GM12878 (cell line): ENCODE data around the gene CNOT3. TPM values are rescaled to one million over a fixed set of nuclear protein-coding genes. Genes with fewer than 3 reads are reported as not detected.

Experiments used
- ATF7 ChIP-seq: fragments of 450-650 bp; IDR thresholded peaks from 2 replicates; pipeline ENCODE4 v1.6.1; 2016; ENCODE audit warnings: low read depth, mild to moderate bottlenecking
- BACH1 ChIP-seq: fragments of 450-650 bp; IDR thresholded peaks from 2 replicates; pipeline ENCODE4 v1.6.1; 2017; ENCODE audit warnings: mild to moderate bottlenecking, borderline replicate concordance
- BCL11A ChIP-seq: IDR thresholded peaks from 2 replicates; pipeline ENCODE4 v1.6.1; 2011; ENCODE audit warnings: low read depth, low read length
- BRCA1 ChIP-seq: IDR thresholded peaks from 2 replicates; pipeline ENCODE4 v1.6.1; 2011; ENCODE audit warnings: low read depth, low read length, improper control_type of control experiment
- CEBPB ChIP-seq, 2 experiments: fragments of 150-350 bp in 1 of 2; IDR thresholded peaks; 2 replicates each; pipeline ENCODE4 v1.6.1; 2012 to 2014; ENCODE audit warnings: low read depth in 2 of 2, low read length in 2 of 2, borderline replicate concordance in 1 of 2, inconsistent platforms in 1 of 2
- CREB1 ChIP-seq: IDR thresholded peaks from 2 replicates; pipeline ENCODE4 v1.6.1; 2012; ENCODE audit warnings: low read depth, mild to moderate bottlenecking, inconsistent platforms
- FOXM1 ChIP-seq: IDR thresholded peaks from 2 replicates; pipeline ENCODE4 v1.6.1; 2012; ENCODE audit warnings: low read depth, mild to moderate bottlenecking, inconsistent platforms, low read length, moderate library complexity
- KLF5 ChIP-seq: fragments of 450-650 bp; IDR thresholded peaks from 2 replicates; pipeline ENCODE4 v1.6.1; 2014; ENCODE audit warnings: mild to moderate bottlenecking; ENCODE audit not compliant: partially characterized antibody
- LARP7 ChIP-seq: fragments of 450-650 bp; IDR thresholded peaks from 2 replicates; pipeline ENCODE4 v1.6.1; 2017; ENCODE audit warnings: mild to moderate bottlenecking
- MEF2A ChIP-seq: IDR thresholded peaks from 2 replicates; pipeline ENCODE4 v1.6.1; 2011; ENCODE audit warnings: low read depth, mild to moderate bottlenecking, low read length, moderate library complexity; ENCODE audit not compliant: insufficient read depth
- MXI1 ChIP-seq: fragments of 150-350 bp; IDR thresholded peaks from 2 replicates; pipeline ENCODE4 v1.6.1; 2011; ENCODE audit warnings: low read depth, mild to moderate bottlenecking, inconsistent platforms, low read length, improper control_type of control experiment
- NBN ChIP-seq: fragments of 450-650 bp; IDR thresholded peaks from 2 replicates; pipeline ENCODE4 v1.6.1; 2016
- NFIC ChIP-seq: IDR thresholded peaks from 2 replicates; pipeline ENCODE4 v1.6.1; 2012; ENCODE audit warnings: low read depth, mild to moderate bottlenecking, inconsistent platforms, low read length, moderate library complexity
- NR2C1 ChIP-seq: fragments of 450-650 bp; IDR thresholded peaks from 2 replicates; pipeline ENCODE4 v1.6.1; 2017; ENCODE audit warnings: antibody characterized with exemption, mild to moderate bottlenecking, moderate library complexity
- PAX8 ChIP-seq: fragments of 450-650 bp; IDR thresholded peaks from 2 replicates; pipeline ENCODE4 v1.6.1; 2017; ENCODE audit warnings: mild to moderate bottlenecking, moderate library complexity
- RFX5 ChIP-seq: IDR thresholded peaks from 2 replicates; pipeline ENCODE4 v1.6.1; 2011; ENCODE audit warnings: low read depth, low read length, improper control_type of control experiment
- RUNX3 ChIP-seq: IDR thresholded peaks from 2 replicates; pipeline ENCODE4 v1.6.1; 2012; ENCODE audit warnings: low read length, inconsistent platforms
- SMARCA5 ChIP-seq: fragments of 450-650 bp; IDR thresholded peaks from 2 replicates; pipeline ENCODE4 v1.6.1; 2017; ENCODE audit warnings: mild to moderate bottlenecking
- SP1 ChIP-seq: IDR thresholded peaks from one replicate; pipeline ENCODE4 v1.6.1; 2011; ENCODE audit warnings: low read depth, low read length
- SUPT20H ChIP-seq: IDR thresholded peaks from 2 replicates; pipeline ENCODE4 v1.6.1; 2011; ENCODE audit warnings: low read depth, mild to moderate bottlenecking, low read length, moderate library complexity, borderline replicate concordance; ENCODE audit not compliant: control insufficient read depth
- TARDBP ChIP-seq: IDR thresholded peaks from 2 replicates; pipeline ENCODE4 v1.6.1; 2016; ENCODE audit warnings: borderline replicate concordance
- TCF7 ChIP-seq: IDR thresholded peaks from 2 replicates; pipeline ENCODE4 v1.6.1; 2014; ENCODE audit warnings: antibody characterized with exemption, borderline replicate concordance
- YY1 ChIP-seq: IDR thresholded peaks from 2 replicates; pipeline ENCODE4 v1.6.1; 2011; ENCODE audit warnings: low read depth, mild to moderate bottlenecking, low read length
- ZNF24 ChIP-seq: fragments of 450-650 bp; IDR thresholded peaks from 2 replicates; pipeline ENCODE4 v1.6.1; 2017; ENCODE audit warnings: antibody characterized with exemption, mild to moderate bottlenecking
- polyA plus RNA-seq, 11 experiments: library from polyadenylated mRNA; depleted of rRNA in 4 of 11; unstranded in 6 of 11; stranded (reverse) in 5 of 11; fragments of >200 nt; fragmentation: Nextera tagmentation in 4 of 11; fragmentation: Illumina TruSeq in 1 of 11; extraction: Ambion mirVana in 4 of 11; extraction: Trizol in 1 of 11; gene quantifications; 1 replicate in 1 of 11; 2 replicates in 10 of 11; pipeline versions ENCODE4 v1.2.1 to v1.2.3, GENCODE V29; 2011 to 2016; ENCODE audit warnings: inconsistent platforms in 2 of 11, missing spikeins in 2 of 11, low read depth in 1 of 11
- total RNA-seq, 4 experiments: library from RNA; depleted of rRNA in 3 of 4; stranded (reverse); fragments of >200 nt in 3 of 4; fragmentation: Illumina TruSeq in 1 of 4; extraction: Trizol in 1 of 4; gene quantifications; 2 replicates each; pipeline versions ENCODE4 v1.2.1 to v1.2.3, GENCODE V29; 2013 to 2021
- TF ChIP-seq, protein P1 (sequence below): fragments of 450-650 bp; IDR thresholded peaks from 2 replicates; pipeline ENCODE4 v1.6.1; 2017; ENCODE audit warnings: mild to moderate bottlenecking
- TF ChIP-seq, protein P2 (sequence below): IDR thresholded peaks from 2 replicates; pipeline ENCODE4 v1.6.1; 2011; ENCODE audit warnings: low read depth, mild to moderate bottlenecking, low read length, moderate library complexity, borderline replicate concordance; ENCODE audit errors: extremely low read depth
- TF ChIP-seq, protein P3 (sequence below): fragments of 450-650 bp; IDR thresholded peaks from 2 replicates; pipeline ENCODE4 v1.6.1; 2017; ENCODE audit warnings: low read depth, mild to moderate bottlenecking, moderate library complexity

CNOT3 gene
- total and polyA plus RNA-seq, 10 of the 15 experiments (the other 5 are each of a cell fraction or from before 2014, with no cell fraction given) = 0.14 to 45.1 (median 14.0) TPM

DNA sequence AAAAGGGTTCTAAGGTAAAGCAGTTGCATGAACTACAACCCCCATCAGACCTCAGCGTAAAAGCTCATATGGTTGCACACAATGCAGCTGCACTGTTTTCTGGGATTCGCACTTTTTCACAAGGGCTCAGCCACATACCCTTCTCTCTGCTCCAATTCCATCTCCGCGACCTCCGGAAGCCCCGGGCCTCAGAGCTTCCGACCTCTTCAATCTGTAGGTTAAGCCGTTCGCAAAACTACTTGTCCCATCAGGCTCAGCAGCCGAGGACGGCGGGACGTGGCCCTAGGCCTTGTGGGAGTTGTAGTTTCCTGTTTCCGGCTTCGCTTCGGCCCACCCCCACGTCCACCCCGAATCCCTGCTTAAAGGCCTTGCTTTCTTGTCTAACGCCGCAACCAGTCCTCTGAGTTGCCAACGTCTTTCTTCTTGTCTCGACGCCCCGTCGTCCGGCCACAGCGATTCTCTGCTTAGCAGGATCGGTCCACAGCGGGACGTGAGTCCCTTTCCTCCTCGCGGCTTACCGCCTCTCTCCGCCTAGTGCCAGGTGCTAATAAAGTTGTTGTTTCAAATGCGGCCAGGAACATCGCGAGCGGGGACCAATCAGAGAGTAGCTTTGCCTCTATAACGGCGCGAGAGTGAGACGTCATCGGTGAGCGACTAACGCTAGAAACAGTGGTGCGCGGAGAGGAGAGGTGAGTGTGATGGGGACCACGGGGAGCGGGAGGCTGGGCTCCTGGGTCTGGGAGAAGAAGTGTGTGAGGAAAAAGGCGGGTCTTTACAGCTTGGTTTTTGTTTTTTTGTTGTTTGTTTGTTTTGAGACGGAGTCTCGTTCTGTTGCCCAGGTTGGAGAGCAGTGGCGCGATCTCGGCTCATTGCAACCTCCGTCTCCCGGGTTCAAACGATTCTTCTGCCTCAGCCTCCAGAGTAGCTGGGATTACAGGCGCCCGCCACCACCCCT, 22.2 kb upstream of the CNOT3 start, which contains the start of the genes PRPF31 and TFPT (continued):
- TF ChIP-seq TARDBP (peak; percentile 100), NFIC (no peak), BRCA1 (no peak), CEBPB (IDR thresholded peaks at IDR 0.05; ENCODE audit: borderline replicate concordance in 1 of 2, low read depth in 2 of 2, low read length in 2 of 2) (no peak), SUPT20H (no peak), RUNX3 (peak; percentile 96), KLF5 (no peak), YY1 (peak; percentile 84), LARP7 (peak; percentile 91; the same call in 1 of the 2 replicates), NR2C1 (peak; percentile 61), FOXM1 (no peak), SMARCA5 (no peak), BACH1 (no peak), PAX8 (0 out of 2 replicates have a peak, but pooled peaks have one; percentile 55), NBN (peak; percentile 99), TCF7 (no peak; the same call in 1 of the 2 replicates), ZNF24 (no peak), MEF2A (peak; percentile 30; the same call in 1 of the 2 replicates), ATF7 (peak; percentile 86), MXI1 (peak; percentile 95), BCL11A (no peak), CREB1 (peak; percentile 99), RFX5 (peak; percentile 59; the same call in 1 of the 2 replicates), SP1 (peak; percentile 91)
- TF ChIP-seq, protein P1, sequence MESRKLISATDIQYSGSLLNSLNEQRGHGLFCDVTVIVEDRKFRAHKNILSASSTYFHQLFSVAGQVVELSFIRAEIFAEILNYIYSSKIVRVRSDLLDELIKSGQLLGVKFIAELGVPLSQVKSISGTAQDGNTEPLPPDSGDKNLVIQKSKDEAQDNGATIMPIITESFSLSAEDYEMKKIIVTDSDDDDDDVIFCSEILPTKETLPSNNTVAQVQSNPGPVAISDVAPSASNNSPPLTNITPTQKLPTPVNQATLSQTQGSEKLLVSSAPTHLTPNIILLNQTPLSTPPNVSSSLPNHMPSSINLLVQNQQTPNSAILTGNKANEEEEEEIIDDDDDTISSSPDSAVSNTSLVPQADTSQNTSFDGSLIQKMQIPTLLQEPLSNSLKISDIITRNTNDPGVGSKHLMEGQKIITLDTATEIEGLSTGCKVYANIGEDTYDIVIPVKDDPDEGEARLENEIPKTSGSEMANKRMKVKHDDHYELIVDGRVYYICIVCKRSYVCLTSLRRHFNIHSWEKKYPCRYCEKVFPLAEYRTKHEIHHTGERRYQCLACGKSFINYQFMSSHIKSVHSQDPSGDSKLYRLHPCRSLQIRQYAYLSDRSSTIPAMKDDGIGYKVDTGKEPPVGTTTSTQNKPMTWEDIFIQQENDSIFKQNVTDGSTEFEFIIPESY = no peak
- TF ChIP-seq, protein P2, sequence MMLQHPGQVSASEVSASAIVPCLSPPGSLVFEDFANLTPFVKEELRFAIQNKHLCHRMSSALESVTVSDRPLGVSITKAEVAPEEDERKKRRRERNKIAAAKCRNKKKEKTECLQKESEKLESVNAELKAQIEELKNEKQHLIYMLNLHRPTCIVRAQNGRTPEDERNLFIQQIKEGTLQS = peak; percentile 97
- TF ChIP-seq, protein P3, sequence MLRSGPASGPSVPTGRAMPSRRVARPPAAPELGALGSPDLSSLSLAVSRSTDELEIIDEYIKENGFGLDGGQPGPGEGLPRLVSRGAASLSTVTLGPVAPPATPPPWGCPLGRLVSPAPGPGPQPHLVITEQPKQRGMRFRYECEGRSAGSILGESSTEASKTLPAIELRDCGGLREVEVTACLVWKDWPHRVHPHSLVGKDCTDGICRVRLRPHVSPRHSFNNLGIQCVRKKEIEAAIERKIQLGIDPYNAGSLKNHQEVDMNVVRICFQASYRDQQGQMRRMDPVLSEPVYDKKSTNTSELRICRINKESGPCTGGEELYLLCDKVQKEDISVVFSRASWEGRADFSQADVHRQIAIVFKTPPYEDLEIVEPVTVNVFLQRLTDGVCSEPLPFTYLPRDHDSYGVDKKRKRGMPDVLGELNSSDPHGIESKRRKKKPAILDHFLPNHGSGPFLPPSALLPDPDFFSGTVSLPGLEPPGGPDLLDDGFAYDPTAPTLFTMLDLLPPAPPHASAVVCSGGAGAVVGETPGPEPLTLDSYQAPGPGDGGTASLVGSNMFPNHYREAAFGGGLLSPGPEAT = peak; percentile 99
